HEK293T (cell line): Measurements from ENCODE around the gene PBX4.

Experiments used
- CTCF ChIA-PET: fragments of 350-600 bp; formaldehyde crosslinking; extraction: SDS; loops from one replicate; lab custom pipeline; 2021; ENCODE audit warnings: antibody characterized with exemption, inconsistent platforms; lab: Yijun Ruan, JAX
- POLR2A ChIA-PET: fragments of 350-600 bp; formaldehyde crosslinking; extraction: SDS; loops from one replicate; lab custom pipeline; 2020; ENCODE audit warnings: antibody characterized with exemption, inconsistent platforms; lab: Yijun Ruan, JAX
- DNase-seq: peaks from one replicate; pipeline ENCODE4 v3.0.0; 2012; ENCODE audit warnings: mixed read lengths; ENCODE audit errors: extremely low spot score
- ARNT ChIP-seq: fragments of 450-650 bp; IDR thresholded peaks from 2 replicates; pipeline ENCODE4 v1.6.1; 2017; ENCODE audit warnings: mild to moderate bottlenecking
- BHLHE40 ChIP-seq: fragments of 450-650 bp; IDR thresholded peaks from 2 replicates; pipeline ENCODE4 v1.6.1; 2016; ENCODE audit warnings: mild to moderate bottlenecking, moderate library complexity, borderline replicate concordance
- CTBP1 ChIP-seq: fragments of 450-650 bp; IDR thresholded peaks from 2 replicates; pipeline ENCODE4 v1.6.1; 2016; ENCODE audit warnings: borderline replicate concordance
- ELF4 ChIP-seq: fragments of 450-650 bp; IDR thresholded peaks from 2 replicates; pipeline ENCODE4 v1.6.1; 2017; ENCODE audit warnings: antibody characterized with exemption
- FOXA1 ChIP-seq: fragments of 450-650 bp; IDR thresholded peaks from 2 replicates; pipeline ENCODE4 v1.6.1; 2016; ENCODE audit warnings: mild to moderate bottlenecking
- FOXK2 ChIP-seq: fragments of 450-650 bp; IDR thresholded peaks from 2 replicates; pipeline ENCODE4 v1.6.1; 2016; ENCODE audit warnings: mild to moderate bottlenecking
- FOXM1 ChIP-seq: fragments of 450-650 bp; IDR thresholded peaks from 2 replicates; pipeline ENCODE4 v1.6.1; 2017; ENCODE audit warnings: mild to moderate bottlenecking, borderline replicate concordance
- HDGF ChIP-seq: fragments of 450-650 bp; IDR thresholded peaks from 2 replicates; pipeline ENCODE4 v1.6.1; 2017; ENCODE audit warnings: antibody characterized with exemption, borderline replicate concordance
- L3MBTL2 ChIP-seq: fragments of 450-650 bp; conservative IDR thresholded peaks from 2 replicates; pipeline ENCODE4 v1.6.1; 2016; ENCODE audit warnings: mild to moderate bottlenecking
- LEF1 ChIP-seq: fragments of 450-650 bp; IDR thresholded peaks from 2 replicates; pipeline ENCODE4 v1.6.1; 2017; ENCODE audit warnings: mild to moderate bottlenecking, borderline replicate concordance
- NFRKB ChIP-seq: fragments of 450-650 bp; IDR thresholded peaks from 2 replicates; pipeline ENCODE4 v1.6.1; 2016; ENCODE audit warnings: mild to moderate bottlenecking, moderate library complexity
- PKNOX1 ChIP-seq: fragments of 450-650 bp; IDR thresholded peaks from 2 replicates; pipeline ENCODE4 v1.6.1; 2016
- SP1 ChIP-seq: fragments of 450-650 bp; IDR thresholded peaks from 2 replicates; pipeline ENCODE4 v1.6.1; 2017
- SUZ12 ChIP-seq: fragments of 450-650 bp; IDR thresholded peaks from 2 replicates; pipeline ENCODE4 v1.6.1; 2016; ENCODE audit warnings: mild to moderate bottlenecking
- TARDBP ChIP-seq: fragments of 450-650 bp; IDR thresholded peaks from 2 replicates; pipeline ENCODE4 v1.6.1; 2016
- ZNF384 ChIP-seq: fragments of 450-650 bp; IDR thresholded peaks from 2 replicates; pipeline ENCODE4 v1.6.1; 2016

PBX4 gene

DNA sequence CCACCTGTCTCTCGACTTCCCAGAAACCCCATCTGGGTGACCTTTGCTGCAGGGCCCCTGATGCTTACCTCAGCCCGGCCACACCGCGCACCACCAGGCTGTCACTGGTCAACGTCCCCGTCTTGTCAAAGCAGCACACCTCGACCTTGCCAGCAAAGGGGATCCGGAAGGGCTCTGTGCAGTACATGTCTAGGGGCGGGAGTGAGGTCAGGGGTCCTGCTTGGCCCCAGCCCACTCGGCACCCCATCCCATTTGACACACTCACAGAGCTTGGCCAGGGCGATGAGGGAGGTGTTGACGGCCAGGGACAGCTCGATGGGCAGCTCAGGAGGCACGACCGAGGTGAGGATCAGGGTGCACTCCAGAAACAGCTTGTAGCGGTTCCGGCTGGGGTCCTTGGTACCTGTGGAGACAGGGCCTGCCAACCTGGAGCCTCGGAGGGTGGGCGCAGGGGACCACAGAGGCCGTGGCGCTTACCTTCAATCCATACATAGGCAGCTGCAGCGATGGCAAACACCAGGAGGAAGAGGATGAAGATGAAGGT, 36.6 kb upstream of the PBX4 start:
- ChIA-PET CTCF (no interaction called here), POLR2A (no interaction called here)
- TF ChIP-seq CTBP1 (no peak), SP1 (no peak), HDGF (no peak), LEF1 (no peak), ARNT (no peak), ZNF384 (no peak), FOXK2 (no peak), PKNOX1 (no peak), FOXA1 (no peak)
- DNase-seq = no peak

GRCh38 chr19:19654441-19654840, 36.0 kb upstream of the PBX4 start:
- CTCF ChIA-PET = no interaction called here
- no peak for DNase-seq
- POLR2A ChIA-PET = no interaction called here
- TF ChIP-seq L3MBTL2 = no peak
- TF ChIP-seq SP1 = no peak
- no peak for TF ChIP-seq ZNF384
- TF ChIP-seq SUZ12 = no peak
- no peak for TF ChIP-seq ARNT
- TF ChIP-seq FOXA1 = no peak
- TF ChIP-seq LEF1 = no peak
- no peak for TF ChIP-seq CTBP1
- TF ChIP-seq ELF4 = no peak
- TF ChIP-seq BHLHE40 = no peak
- TF ChIP-seq NFRKB = no peak
- no peak for TF ChIP-seq FOXM1
- no peak for TF ChIP-seq HDGF
- TF ChIP-seq TARDBP = no peak
- no peak for TF ChIP-seq FOXK2
- no peak for TF ChIP-seq PKNOX1

DNA sequence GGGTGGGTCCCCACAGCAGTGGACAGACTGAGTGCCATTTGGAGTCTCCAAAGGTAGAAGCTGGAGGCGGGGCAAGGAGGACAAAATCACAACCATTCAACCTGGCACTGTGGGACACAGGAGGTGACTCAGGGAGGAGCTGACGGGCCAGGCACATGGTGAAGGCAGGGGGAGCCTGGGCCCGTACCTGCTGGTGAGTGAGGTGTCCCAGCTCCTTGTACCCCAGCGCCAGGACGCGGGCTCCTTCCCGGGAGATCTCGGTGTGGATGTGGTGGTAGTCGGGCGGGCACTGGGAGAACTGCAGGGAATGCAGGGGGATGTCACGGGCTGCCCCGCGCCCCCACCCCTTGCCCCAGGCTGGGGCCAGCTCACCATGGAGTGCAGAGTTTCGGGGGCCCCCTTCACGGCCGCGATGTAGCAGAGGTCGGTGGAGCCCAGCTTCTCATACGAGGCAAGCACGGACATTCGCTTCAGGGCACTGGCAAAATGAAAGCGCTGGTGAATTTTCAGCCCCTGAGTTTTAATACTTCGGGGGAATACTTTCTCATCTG, 35.2 kb upstream of the PBX4 start:
- TF ChIP-seq TARDBP = no peak
- TF ChIP-seq PKNOX1 = no peak
- no peak for TF ChIP-seq SUZ12
- no peak for TF ChIP-seq CTBP1
- no peak for TF ChIP-seq LEF1
- no peak for TF ChIP-seq FOXM1
- TF ChIP-seq BHLHE40 = no peak
- TF ChIP-seq HDGF = no peak
- TF ChIP-seq ARNT = no peak
- TF ChIP-seq FOXK2 = no peak
- TF ChIP-seq ZNF384 = no peak
- no peak for TF ChIP-seq L3MBTL2
- no peak for DNase-seq
- CTCF ChIA-PET = no interaction called here
- POLR2A ChIA-PET = no interaction called here

- DNase-seq = no peak
- POLR2A ChIA-PET = interaction anchor here (0.9 to 2.1 kb wide), 2 partner anchors 9 to 10 kb away, joined by 5 to 7 read pairs; no protein-coding TSS in a partner anchor
- TF ChIP-seq CTBP1 (no peak), FOXM1 (no peak), FOXK2 (no peak), LEF1 (no peak), ARNT (no peak), SP1 (no peak), PKNOX1 (no peak), HDGF (no peak), ELF4 (no peak), L3MBTL2 (no peak), ZNF384 (no peak), SUZ12 (no peak)
- CTCF ChIA-PET = interaction anchor here (1.2 kb wide), 1 partner anchor 9 kb away, joined by 5 read pairs; the partner anchor contains the start of gene GMIP
Measured at GRCh38 chr19:19652482-19653295, 34.2 kb upstream of the PBX4 start.

- ChIA-PET CTCF (no interaction called here), POLR2A (interaction anchor here (2.1 kb wide), 1 partner anchor 11 kb away, joined by 7 read pairs; no protein-coding TSS in a partner anchor)
- no peak for DNase-seq
- no peak for TF ChIP-seq FOXA1
- no peak for TF ChIP-seq FOXM1
- TF ChIP-seq FOXK2 = no peak
- no peak for TF ChIP-seq PKNOX1
- no peak for TF ChIP-seq SP1
- no peak for TF ChIP-seq TARDBP
- no peak for TF ChIP-seq NFRKB
- TF ChIP-seq ARNT = no peak
- no peak for TF ChIP-seq BHLHE40
- no peak for TF ChIP-seq HDGF
- TF ChIP-seq ZNF384 = no peak
- TF ChIP-seq SUZ12 = no peak
- TF ChIP-seq ELF4 = no peak
Measured at GRCh38 chr19:19651076-19651475, 32.6 kb upstream of the PBX4 start.
